ENCODE data around the gene NPSR1.
"Not testable (repeated sequence)": the region's sequence is repeated elsewhere in the genome, so short reads cannot be mapped to it uniquely, and the experiment has no call there.

NPSR1 gene

GRCh38 chr7:34851431-34851830 lies 193.4 kb downstream of the NPSR1 start:
- no peak overlapping the region for H3K27ac ChIP-seq (ENCODE audit: poor library complexity, severe bottlenecking)
- H3K4me3 ChIP-seq (ENCODE audit: severe bottlenecking), result no peak overlapping the region
- no peak for ATAC-seq (ENCODE audit: low read depth)

GRCh38 chr7:34858444-34858843 lies 200.4 kb downstream of the NPSR1 start:
- not testable (repeated sequence) for H3K27me3 ChIP-seq (ENCODE audit: insufficient read depth, poor library complexity, severe bottlenecking); H3K4me1 ChIP-seq (ENCODE audit: insufficient read depth, poor library complexity, severe bottlenecking); H3K9me3 ChIP-seq (ENCODE audit: severe bottlenecking); DNase-seq (ENCODE audit: low spot score); H3K27ac ChIP-seq (ENCODE audit: poor library complexity, severe bottlenecking); H3K4me3 ChIP-seq (ENCODE audit: severe bottlenecking); H3K36me3 ChIP-seq (ENCODE audit: low read depth); ATAC-seq (ENCODE audit: low read depth)

More at GRCh38 chr7:34851431-34851830, 193.4 kb downstream of the NPSR1 start:
- no peak for DNase-seq (ENCODE audit: low spot score)
- no peak for TF ChIP-seq CTCF (IDR thresholded peaks at IDR 0.05; ENCODE audit: poor library complexity, severe bottlenecking)
- Histone ChIP-seq H3K9me3 (ENCODE audit: severe bottlenecking) (no peaks in the 10 kb centered on the region), H3K36me3 (ENCODE audit: low read depth) (no peaks in the 10 kb centered on the region), H3K27me3 (ENCODE audit: insufficient read depth, poor library complexity, severe bottlenecking) (no peaks in the 10 kb centered on the region), H3K4me1 (ENCODE audit: insufficient read depth, poor library complexity, severe bottlenecking) (no peaks in the 10 kb centered on the region)

GRCh38 chr7:34859281-34859680 lies 201.3 kb downstream of the NPSR1 start:
- not testable (repeated sequence) for H3K27ac ChIP-seq (ENCODE audit: poor library complexity, severe bottlenecking); DNase-seq (ENCODE audit: low spot score); H3K4me1 ChIP-seq (ENCODE audit: insufficient read depth, poor library complexity, severe bottlenecking); H3K9me3 ChIP-seq (ENCODE audit: severe bottlenecking); H3K36me3 ChIP-seq (ENCODE audit: low read depth); ATAC-seq (ENCODE audit: low read depth); H3K4me3 ChIP-seq (ENCODE audit: severe bottlenecking); H3K27me3 ChIP-seq (ENCODE audit: insufficient read depth, poor library complexity, severe bottlenecking)

GRCh38 chr7:34866222-34866621 lies 208.2 kb downstream of the NPSR1 start:
- not testable (repeated sequence) for H3K4me3 ChIP-seq (ENCODE audit: severe bottlenecking); H3K9me3 ChIP-seq (ENCODE audit: severe bottlenecking); H3K36me3 ChIP-seq (ENCODE audit: low read depth); H3K27me3 ChIP-seq (ENCODE audit: insufficient read depth, poor library complexity, severe bottlenecking); DNase-seq (ENCODE audit: low spot score); H3K4me1 ChIP-seq (ENCODE audit: insufficient read depth, poor library complexity, severe bottlenecking); H3K27ac ChIP-seq (ENCODE audit: poor library complexity, severe bottlenecking); ATAC-seq (ENCODE audit: low read depth)

- not testable (repeated sequence) for H3K4me3 ChIP-seq (ENCODE audit: severe bottlenecking); H3K27me3 ChIP-seq (ENCODE audit: insufficient read depth, poor library complexity, severe bottlenecking); H3K4me1 ChIP-seq (ENCODE audit: insufficient read depth, poor library complexity, severe bottlenecking); H3K27ac ChIP-seq (ENCODE audit: poor library complexity, severe bottlenecking); ATAC-seq (ENCODE audit: low read depth); DNase-seq (ENCODE audit: low spot score); H3K9me3 ChIP-seq (ENCODE audit: severe bottlenecking); H3K36me3 ChIP-seq (ENCODE audit: low read depth)
Measured at GRCh38 chr7:34867341-34867740, 209.3 kb downstream of the NPSR1 start.

GRCh38 chr7:34868602-34869001 lies 210.6 kb downstream of the NPSR1 start:
- not testable (repeated sequence) for H3K9me3 ChIP-seq (ENCODE audit: severe bottlenecking); H3K4me3 ChIP-seq (ENCODE audit: severe bottlenecking); ATAC-seq (ENCODE audit: low read depth); H3K36me3 ChIP-seq (ENCODE audit: low read depth); H3K4me1 ChIP-seq (ENCODE audit: insufficient read depth, poor library complexity, severe bottlenecking); H3K27ac ChIP-seq (ENCODE audit: poor library complexity, severe bottlenecking); DNase-seq (ENCODE audit: low spot score); H3K27me3 ChIP-seq (ENCODE audit: insufficient read depth, poor library complexity, severe bottlenecking)

- no peak overlapping the region for H3K27ac ChIP-seq (ENCODE audit: poor library complexity, severe bottlenecking)
- no peak for TF ChIP-seq CTCF (IDR thresholded peaks at IDR 0.05; ENCODE audit: poor library complexity, severe bottlenecking)
- no peak overlapping the region for H3K4me3 ChIP-seq (ENCODE audit: severe bottlenecking)
- H3K27me3 ChIP-seq (ENCODE audit: insufficient read depth, poor library complexity, severe bottlenecking), result no peaks in the 10 kb centered on the region
- DNase-seq (ENCODE audit: low spot score), result no peak
- no peaks in the 10 kb centered on the region for H3K4me1 ChIP-seq (ENCODE audit: insufficient read depth, poor library complexity, severe bottlenecking)
- no peaks in the 10 kb centered on the region for H3K36me3 ChIP-seq (ENCODE audit: low read depth)
- no peaks in the 10 kb centered on the region for H3K9me3 ChIP-seq (ENCODE audit: severe bottlenecking)
- ATAC-seq (ENCODE audit: low read depth), result no peak
Measured at GRCh38 chr7:34869057-34869456, 211.0 kb downstream of the NPSR1 start.

GRCh38 chr7:34870041-34870440 lies 212.0 kb downstream of the NPSR1 start:
- H3K4me3 ChIP-seq (ENCODE audit: severe bottlenecking); H3K4me1 ChIP-seq (ENCODE audit: insufficient read depth, poor library complexity, severe bottlenecking); H3K27me3 ChIP-seq (ENCODE audit: insufficient read depth, poor library complexity, severe bottlenecking); H3K9me3 ChIP-seq (ENCODE audit: severe bottlenecking); H3K36me3 ChIP-seq (ENCODE audit: low read depth); H3K27ac ChIP-seq (ENCODE audit: poor library complexity, severe bottlenecking); DNase-seq (ENCODE audit: low spot score): not testable (repeated sequence)
- peak; percentile 52; the same call in 2 of the 3 replicates for ATAC-seq (ENCODE audit: low read depth)

GRCh38 chr7:34874329-34874728 lies 216.3 kb downstream of the NPSR1 start:
- not testable (repeated sequence) for H3K9me3 ChIP-seq (ENCODE audit: severe bottlenecking); H3K4me3 ChIP-seq (ENCODE audit: severe bottlenecking); DNase-seq (ENCODE audit: low spot score); H3K27me3 ChIP-seq (ENCODE audit: insufficient read depth, poor library complexity, severe bottlenecking); H3K36me3 ChIP-seq (ENCODE audit: low read depth); H3K4me1 ChIP-seq (ENCODE audit: insufficient read depth, poor library complexity, severe bottlenecking); H3K27ac ChIP-seq (ENCODE audit: poor library complexity, severe bottlenecking); ATAC-seq (ENCODE audit: low read depth)
